OCI-LY1 (cell line): Measurements from ENCODE around the gene HLTF.

Experiments
- H2AFZ ChIP-seq: fragments of 200-600 bp; sonication (generic), shearing (Covaris generic); 2 replicates; pipeline ENCODE4 v1.6.0; 2014; ENCODE audit warnings: antibody characterized with exemption, mild to moderate bottlenecking, low read length
- H3F3A ChIP-seq: fragments of 200-600 bp; sonication (generic), shearing (Covaris generic); 2 replicates; pipeline ENCODE4 v1.6.0; 2014; ENCODE audit warnings: mild to moderate bottlenecking, antibody characterized with exemption, low read length, moderate library complexity; ENCODE audit not compliant: insufficient read depth
- H3K27ac ChIP-seq: fragments of 200-600 bp; sonication (generic); 2 replicates; pipeline ENCODE4 v1.5.1; 2014; ENCODE audit warnings: low read length, mixed run types, mild to moderate bottlenecking, low read depth; ENCODE audit not compliant: poor library complexity, severe bottlenecking
- H3K27me3 ChIP-seq: fragments of 200-600 bp; sonication (generic); 2 replicates; pipeline ENCODE4 v1.6.0; 2014; ENCODE audit warnings: antibody characterized with exemption, mild to moderate bottlenecking, low read length, moderate library complexity; ENCODE audit not compliant: insufficient read depth
- H3K36me3 ChIP-seq: fragments of 200-600 bp; sonication (generic); 2 replicates; pipeline ENCODE4 v1.6.1; 2014; ENCODE audit warnings: mild to moderate bottlenecking, antibody characterized with exemption, low read length, moderate library complexity, mixed read lengths; ENCODE audit not compliant: insufficient read depth
- H3K4me1 ChIP-seq: fragments of 200-600 bp; sonication (generic); 2 replicates; pipeline ENCODE4 v1.5.1; 2014; ENCODE audit warnings: mild to moderate bottlenecking, low read length, moderate library complexity; ENCODE audit not compliant: insufficient read depth, severe bottlenecking
- H3K4me2 ChIP-seq: fragments of 200-600 bp; sonication (generic), shearing (Covaris generic); 2 replicates; pipeline ENCODE4 v1.6.1; 2014; ENCODE audit warnings: low read length
- H3K4me3 ChIP-seq: fragments of 200-600 bp; sonication (generic); 2 replicates; pipeline ENCODE4 v1.5.1; 2014; ENCODE audit warnings: low read length, low read depth, mild to moderate bottlenecking, mixed read lengths; ENCODE audit not compliant: poor library complexity, severe bottlenecking
- H3K79me2 ChIP-seq: fragments of 200-600 bp; shearing (Covaris generic); 2 replicates; pipeline ENCODE4 v1.6.1; 2016; ENCODE audit warnings: mixed run types, low read length, mixed read lengths; ENCODE audit not compliant: insufficient read depth
- H3K9ac ChIP-seq: fragments of 200-600 bp; sonication (generic), shearing (Covaris generic); 2 replicates; pipeline ENCODE4 v1.6.1; 2014; ENCODE audit warnings: mild to moderate bottlenecking, low read length, mixed read lengths
- H3K9me2 ChIP-seq: fragments of 200-600 bp; sonication (generic), shearing (Covaris generic); 2 replicates; pipeline ENCODE4 v1.6.1; 2014; ENCODE audit warnings: low read depth, mild to moderate bottlenecking, low read length, mixed read lengths
- H3K9me3 ChIP-seq: fragments of 200-600 bp; shearing (Covaris generic); 2 replicates; pipeline ENCODE4 v1.6.1; 2014; ENCODE audit warnings: low read length, mixed read lengths
- H4K20me1 ChIP-seq: fragments of 200-600 bp; sonication (generic), shearing (Covaris generic); 2 replicates; pipeline ENCODE4 v1.6.0; 2016; ENCODE audit warnings: mild to moderate bottlenecking, low read length; ENCODE audit not compliant: insufficient read depth
- EZH2 ChIP-seq: fragments of 200-600 bp; sonication (generic), shearing (Covaris generic); IDR thresholded peaks from 2 replicates; pipeline ENCODE4 v1.8.0; 2017; ENCODE audit warnings: borderline replicate concordance, mixed run types, mild to moderate bottlenecking, antibody characterized with exemption, low read length, moderate library complexity, mixed read lengths
- TF ChIP-seq, protein P1 (sequence below): fragments of 200-600 bp; sonication (generic), shearing (Covaris generic); IDR thresholded peaks from 2 replicates; pipeline ENCODE4 v1.5.1; 2017; ENCODE audit warnings: mild to moderate bottlenecking, antibody characterized with exemption, low read length, moderate library complexity, mixed read lengths

Gene HLTF

DNA sequence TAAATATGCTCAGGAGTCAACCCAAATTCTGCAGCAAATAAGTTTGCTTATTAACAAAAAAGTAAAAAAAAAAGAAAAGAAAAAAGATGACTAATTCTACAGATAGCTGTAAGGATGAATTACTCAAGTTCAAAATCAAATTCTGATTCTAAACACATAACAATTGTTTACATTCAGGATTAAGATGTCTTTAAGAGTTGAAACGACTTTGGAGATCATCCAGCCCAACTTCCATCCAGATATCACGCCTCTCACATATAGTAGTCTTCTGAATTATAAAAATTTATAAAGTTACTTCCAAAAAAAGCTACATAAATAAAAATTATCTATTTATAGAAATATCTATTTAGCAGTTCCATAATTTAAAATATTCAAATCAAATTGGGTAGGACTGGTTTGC lies 55.2 kb downstream of the HLTF start:
- H3K9me3 ChIP-seq = no peaks in the 10 kb centered on the region
- TF ChIP-seq, protein P1, sequence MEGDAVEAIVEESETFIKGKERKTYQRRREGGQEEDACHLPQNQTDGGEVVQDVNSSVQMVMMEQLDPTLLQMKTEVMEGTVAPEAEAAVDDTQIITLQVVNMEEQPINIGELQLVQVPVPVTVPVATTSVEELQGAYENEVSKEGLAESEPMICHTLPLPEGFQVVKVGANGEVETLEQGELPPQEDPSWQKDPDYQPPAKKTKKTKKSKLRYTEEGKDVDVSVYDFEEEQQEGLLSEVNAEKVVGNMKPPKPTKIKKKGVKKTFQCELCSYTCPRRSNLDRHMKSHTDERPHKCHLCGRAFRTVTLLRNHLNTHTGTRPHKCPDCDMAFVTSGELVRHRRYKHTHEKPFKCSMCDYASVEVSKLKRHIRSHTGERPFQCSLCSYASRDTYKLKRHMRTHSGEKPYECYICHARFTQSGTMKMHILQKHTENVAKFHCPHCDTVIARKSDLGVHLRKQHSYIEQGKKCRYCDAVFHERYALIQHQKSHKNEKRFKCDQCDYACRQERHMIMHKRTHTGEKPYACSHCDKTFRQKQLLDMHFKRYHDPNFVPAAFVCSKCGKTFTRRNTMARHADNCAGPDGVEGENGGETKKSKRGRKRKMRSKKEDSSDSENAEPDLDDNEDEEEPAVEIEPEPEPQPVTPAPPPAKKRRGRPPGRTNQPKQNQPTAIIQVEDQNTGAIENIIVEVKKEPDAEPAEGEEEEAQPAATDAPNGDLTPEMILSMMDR = no peak
- TF ChIP-seq EZH2 = no peak
- H3K79me2 ChIP-seq = no peaks in the 10 kb centered on the region
- peaks cover 83% of the 10 kb centered on the region for H3K36me3 ChIP-seq
- H3K9me2 ChIP-seq = no peaks in the 10 kb centered on the region
- no peaks in the 10 kb centered on the region for H4K20me1 ChIP-seq
- H3K4me1 ChIP-seq = no peaks in the 10 kb centered on the region
- no peak overlapping the region for H2AFZ ChIP-seq
- H3K27ac ChIP-seq = no peak overlapping the region
- no peak overlapping the region for H3K4me3 ChIP-seq
- H3K9ac ChIP-seq = no peak overlapping the region
- H3K27me3 ChIP-seq = no peaks in the 10 kb centered on the region
- H3K4me2 ChIP-seq = no peak overlapping the region
- no peaks in the 10 kb centered on the region for H3F3A ChIP-seq

DNA sequence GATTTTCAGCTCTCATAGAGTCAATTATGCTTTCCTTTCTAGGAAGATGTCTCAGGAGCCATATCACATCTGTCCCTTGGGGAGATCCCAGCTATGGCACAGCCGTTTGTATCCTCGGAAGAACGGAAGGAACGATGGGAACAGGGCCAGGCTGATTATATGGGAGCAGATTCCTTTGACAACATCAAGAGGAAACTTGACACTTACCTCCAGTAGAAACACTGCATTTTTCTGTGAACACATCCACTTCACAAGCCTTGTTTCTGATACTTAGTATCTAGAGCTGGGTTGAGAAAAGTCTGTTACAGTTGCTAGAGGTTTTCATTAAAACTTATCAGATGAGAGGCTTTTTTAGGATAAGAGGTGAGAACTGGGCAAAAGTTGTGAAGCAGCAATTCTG lies 59.6 kb downstream of the HLTF start:
- no peaks in the 10 kb centered on the region for H3K9me2 ChIP-seq
- no peaks in the 10 kb centered on the region for H3K27me3 ChIP-seq
- no peak overlapping the region for H3K4me3 ChIP-seq
- H3K9ac ChIP-seq = no peak overlapping the region
- no peak overlapping the region for H3K27ac ChIP-seq
- H3K4me2 ChIP-seq = no peak overlapping the region
- H3K79me2 ChIP-seq = no peaks in the 10 kb centered on the region
- H3K9me3 ChIP-seq = peaks cover 6% of the 10 kb centered on the region
- TF ChIP-seq, protein P1 = no peak
- no peak for TF ChIP-seq EZH2
- H3K4me1 ChIP-seq = no peaks in the 10 kb centered on the region
- H3F3A ChIP-seq = no peaks in the 10 kb centered on the region
- H4K20me1 ChIP-seq = no peaks in the 10 kb centered on the region
- H3K36me3 ChIP-seq = peaks cover 88% of the 10 kb centered on the region
- no peak overlapping the region for H2AFZ ChIP-seq

DNA sequence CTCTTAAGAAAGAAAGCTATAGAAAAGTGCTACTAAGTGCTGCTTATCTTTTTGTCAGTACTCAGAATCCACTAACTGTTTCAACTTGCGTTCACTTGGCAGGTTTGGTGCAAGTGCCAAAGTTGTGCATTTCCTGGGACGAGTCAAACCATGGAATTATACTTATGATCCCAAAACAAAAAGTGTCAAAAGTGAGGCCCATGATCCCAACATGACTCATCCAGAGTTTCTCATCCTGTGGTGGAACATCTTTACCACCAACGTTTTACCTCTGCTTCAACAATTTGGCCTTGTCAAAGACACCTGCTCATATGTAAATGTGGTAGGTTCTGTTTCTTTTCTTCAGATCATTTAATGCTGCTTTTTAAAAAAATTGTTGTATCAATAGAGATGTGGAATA lies 62.4 kb downstream of the HLTF start:
- no peaks in the 10 kb centered on the region for H3K4me1 ChIP-seq
- no peaks in the 10 kb centered on the region for H3K9me2 ChIP-seq
- H3K4me2 ChIP-seq = no peak overlapping the region
- no peak overlapping the region for H3K9ac ChIP-seq
- no peak overlapping the region for H2AFZ ChIP-seq
- TF ChIP-seq EZH2 = no peak
- TF ChIP-seq, protein P1 = no peak
- peaks cover 89% of the 10 kb centered on the region for H3K36me3 ChIP-seq
- no peaks in the 10 kb centered on the region for H3K79me2 ChIP-seq
- H4K20me1 ChIP-seq = no peaks in the 10 kb centered on the region
- H3K27me3 ChIP-seq = no peaks in the 10 kb centered on the region
- no peak overlapping the region for H3K27ac ChIP-seq
- H3K9me3 ChIP-seq = peaks cover 6% of the 10 kb centered on the region
- no peaks in the 10 kb centered on the region for H3F3A ChIP-seq
- no peak overlapping the region for H3K4me3 ChIP-seq
